ENCODE measurements around the gene CACNB2.
"Not testable (repeated sequence)": the region's sequence is repeated elsewhere in the genome, so short reads cannot be mapped to it uniquely, and the experiment has no call there.

CACNB2 gene

DNA sequence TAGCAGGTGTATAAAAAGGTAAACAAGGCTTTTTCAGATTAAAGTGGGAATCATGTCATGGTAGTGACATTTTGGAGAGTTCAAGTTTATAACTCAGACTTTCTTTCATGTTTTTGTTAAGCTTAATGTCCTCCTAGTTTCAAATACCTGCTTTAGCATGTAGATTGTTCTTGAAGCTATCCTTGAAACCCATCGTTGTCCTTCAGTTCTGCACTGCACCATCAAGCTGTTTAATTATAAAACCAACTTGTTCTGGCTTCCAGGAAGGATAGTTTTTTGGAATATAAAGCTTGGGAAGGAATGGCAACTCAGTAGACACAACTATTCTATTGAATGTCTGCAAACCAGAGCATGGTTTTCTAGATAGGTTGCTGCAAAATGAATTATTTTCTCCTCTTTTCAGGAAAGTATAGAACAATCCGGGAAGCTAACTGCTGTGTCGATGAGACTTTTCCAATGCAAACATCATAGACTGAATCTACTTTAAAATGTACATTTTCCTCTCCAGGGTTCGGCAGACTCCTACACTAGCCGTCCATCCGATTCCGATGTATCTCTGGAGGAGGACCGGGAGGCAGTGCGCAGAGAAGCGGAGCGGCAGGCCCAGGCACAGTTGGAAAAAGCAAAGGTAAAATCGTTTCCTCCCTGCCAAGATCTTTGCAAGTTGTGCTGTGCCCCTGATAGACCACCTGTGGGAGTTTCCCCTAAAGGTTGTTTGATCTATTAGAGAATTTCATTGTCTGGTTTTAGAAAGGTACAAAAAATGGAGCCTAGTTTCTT, 261.4 kb downstream of the CACNB2 start:
- DNase-seq (ENCODE audit: low spot score) = no peak

DNA sequence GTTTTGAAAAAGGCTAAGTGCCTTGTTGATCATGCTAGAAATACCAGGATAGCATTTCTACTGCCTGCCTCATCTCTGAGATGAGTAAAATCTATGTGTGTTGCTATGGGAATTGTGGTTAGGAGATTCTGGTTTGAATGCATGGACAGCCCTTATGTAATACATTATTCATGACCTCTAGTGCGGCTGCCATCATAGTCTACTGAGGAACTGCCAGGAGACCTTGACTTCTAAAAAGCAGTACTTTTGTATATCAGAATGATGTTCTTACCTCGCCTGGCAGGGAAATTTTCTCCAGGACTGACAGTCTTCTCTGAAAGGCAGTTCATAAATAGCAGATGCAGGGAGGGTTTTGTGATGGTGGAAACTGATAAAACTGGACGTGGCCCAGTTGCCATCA, 262.6 kb downstream of the CACNB2 start:
- DNase-seq (ENCODE audit: low spot score) = no peak

DNA sequence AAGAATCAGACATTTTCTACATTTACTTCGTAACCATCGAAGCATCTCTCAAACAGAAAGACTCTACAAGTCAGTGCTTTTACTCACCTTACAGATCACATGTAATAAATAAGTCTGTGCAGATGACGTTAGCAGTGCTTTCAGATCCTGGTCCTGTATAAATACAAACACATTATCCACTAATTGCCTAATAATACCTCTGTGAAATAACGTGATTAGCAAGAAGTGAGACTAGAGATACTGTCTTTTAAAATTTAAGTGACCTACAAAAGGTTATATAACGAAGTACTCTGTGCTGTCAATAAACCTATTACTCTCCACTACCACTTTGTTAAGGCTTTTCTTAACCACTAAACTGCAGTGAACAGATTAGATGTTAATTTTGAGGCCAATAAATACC, 264.3 kb downstream of the CACNB2 start:
- no peak for DNase-seq (ENCODE audit: low spot score)

DNA sequence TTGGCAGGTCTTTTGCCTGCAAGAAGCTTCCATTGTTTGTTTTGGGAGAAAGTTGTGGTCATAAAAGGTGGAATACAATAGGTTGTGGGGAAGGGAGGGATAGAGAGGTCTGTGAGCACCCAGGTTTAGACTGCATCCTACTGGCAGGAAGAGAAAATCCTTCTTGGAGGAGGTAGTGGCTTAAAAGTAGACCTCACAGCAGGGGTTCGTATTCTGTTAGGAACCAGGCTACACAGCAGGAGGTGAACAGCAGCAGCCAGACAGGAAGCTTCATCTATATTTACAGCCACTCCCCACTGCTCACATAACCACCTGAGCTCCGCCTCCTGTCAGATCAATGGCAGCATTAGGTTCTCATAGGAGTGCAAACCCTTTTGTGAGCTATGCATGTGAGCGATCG, 265.9 kb downstream of the CACNB2 start:
- no peak for DNase-seq (ENCODE audit: low spot score)

DNA sequence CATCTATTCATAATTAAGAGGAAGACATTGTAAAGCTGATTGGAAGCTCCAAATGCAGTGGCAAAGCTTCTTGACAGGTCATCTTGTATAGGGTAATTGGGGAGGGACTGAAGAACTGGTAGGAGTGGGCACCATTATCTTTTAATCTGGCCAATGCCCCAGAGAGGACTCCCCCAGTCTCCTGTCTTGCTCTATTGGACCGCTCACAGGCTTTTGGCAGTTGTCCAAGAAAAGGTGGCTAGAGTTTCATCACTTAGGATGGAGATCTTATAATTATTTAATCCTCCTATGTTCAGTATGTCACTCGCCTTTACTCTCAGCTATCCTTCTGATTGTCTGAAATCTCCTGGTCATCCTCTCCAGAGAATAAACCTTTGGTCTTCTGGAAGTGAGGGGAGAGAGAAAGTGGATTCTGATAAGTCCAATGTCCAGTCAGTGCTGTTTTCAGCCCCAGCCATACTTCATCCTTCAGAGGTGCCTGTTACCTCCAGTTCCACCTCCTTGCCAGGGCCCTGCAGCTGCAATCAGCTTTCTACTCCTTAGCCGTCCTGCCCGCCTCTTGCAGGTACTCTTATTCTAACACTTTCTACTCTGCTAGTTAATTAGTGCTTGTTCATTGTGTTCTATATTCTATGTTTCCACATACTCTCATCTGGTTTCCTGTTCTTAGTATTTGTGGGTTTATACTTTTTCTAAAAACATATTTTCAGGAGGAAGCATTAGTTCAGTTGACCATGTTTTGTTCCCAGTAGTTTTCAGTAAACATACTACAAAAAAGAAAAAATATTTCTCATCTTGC, 269.6 kb downstream of the CACNB2 start:
- no peak for DNase-seq (ENCODE audit: low spot score)

DNA sequence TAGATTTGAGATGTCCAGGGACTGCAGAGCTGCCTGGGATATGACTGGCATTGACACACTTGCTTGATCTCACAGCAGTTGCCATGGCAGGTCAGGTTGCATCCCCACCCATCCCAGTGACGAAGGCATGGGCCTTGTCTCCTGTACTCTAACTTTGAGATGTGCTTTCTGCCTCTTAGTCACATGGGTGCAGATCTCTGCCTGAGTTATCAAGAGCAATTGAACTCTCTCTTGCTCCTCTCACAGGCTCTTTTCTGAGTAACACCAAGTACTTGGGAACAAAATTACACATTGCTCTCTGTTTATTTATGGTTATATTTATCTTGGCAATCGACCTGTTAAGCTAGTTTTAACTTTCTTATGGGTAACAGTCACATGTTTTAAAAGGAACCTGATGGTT, 273.8 kb downstream of the CACNB2 start:
- DNase-seq (ENCODE audit: low spot score) = no peak

DNA sequence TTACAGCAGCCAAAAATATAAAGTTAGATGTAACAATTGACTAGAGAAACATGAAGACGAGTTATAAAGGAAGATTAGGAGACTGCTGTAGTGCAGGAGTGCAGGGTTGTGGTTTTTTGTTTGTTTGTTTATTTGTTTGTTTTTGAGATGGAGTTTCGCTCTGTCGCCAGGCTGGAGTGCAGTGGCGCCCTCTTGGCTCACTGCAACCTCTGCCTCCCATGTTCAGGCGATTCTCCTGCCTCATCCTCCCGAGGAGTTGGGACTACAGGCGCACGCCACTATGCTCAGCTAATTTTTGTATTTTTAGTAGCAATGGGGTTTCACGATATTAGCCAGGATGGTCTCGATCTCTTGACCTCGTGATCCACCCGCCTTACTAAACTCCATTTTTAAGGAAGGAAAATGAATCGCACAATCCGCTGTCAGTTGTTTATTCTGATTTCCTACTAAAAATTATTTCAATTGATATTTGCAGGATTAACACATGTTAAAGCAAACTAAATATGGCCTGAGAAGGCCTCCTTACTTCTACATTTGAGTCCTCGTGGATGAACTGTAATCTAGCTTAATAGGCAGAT, 277.8 kb downstream of the CACNB2 start:
- DNase-seq (ENCODE audit: low spot score) = no peak

DNA sequence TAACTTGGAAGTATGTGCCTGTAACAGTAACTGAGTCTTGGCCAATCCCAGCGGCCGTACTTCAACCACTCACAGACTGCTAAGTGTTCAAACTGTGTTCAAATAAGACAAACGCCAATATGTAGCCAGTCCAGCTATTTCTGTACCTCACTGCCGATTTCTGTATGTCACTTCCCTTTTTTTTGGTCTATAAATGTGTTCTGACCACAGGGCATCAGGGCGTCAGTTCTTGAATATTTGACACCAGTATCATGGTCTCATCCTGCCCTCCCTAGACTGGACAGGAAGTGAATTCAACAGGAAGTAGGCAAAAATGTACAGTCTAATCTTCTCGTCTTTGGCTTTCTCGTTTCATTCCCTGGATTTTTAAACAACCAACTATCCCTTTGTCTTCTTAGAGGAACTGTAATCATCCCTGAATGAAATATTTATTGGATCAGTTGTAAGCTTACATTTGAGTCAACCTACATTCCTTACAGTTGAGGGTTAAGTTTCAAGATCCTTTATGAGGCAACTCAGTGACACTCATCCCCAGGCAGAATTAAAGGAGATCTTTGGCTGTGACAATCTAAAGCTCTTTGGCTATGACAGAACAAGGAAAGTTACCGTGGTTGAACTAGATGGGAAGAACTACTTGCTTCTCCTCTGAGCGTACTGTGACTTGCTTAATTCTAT, 278.5 kb downstream of the CACNB2 start:
- DNase-seq (ENCODE audit: low spot score) = no peak

DNA sequence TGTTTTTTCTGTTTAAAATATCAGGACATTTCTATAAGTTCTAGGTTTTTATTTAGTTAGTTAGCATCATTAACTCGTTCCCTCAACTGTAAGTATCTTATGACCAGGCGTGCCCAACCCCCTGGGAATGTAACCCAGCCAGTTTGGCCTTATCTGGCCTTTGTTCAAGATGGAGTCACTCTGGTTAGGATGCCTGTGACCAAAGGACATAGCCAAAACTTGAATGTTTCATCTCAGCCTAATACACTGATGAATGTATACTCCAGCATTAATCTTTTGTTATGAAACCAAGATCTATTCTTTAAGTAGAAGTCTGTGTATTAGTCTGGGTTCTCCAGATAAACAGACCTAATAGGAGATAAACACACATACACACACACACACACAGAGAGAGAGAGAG, 279.7 kb downstream of the CACNB2 start:
- no peak for DNase-seq (ENCODE audit: low spot score)

DNA sequence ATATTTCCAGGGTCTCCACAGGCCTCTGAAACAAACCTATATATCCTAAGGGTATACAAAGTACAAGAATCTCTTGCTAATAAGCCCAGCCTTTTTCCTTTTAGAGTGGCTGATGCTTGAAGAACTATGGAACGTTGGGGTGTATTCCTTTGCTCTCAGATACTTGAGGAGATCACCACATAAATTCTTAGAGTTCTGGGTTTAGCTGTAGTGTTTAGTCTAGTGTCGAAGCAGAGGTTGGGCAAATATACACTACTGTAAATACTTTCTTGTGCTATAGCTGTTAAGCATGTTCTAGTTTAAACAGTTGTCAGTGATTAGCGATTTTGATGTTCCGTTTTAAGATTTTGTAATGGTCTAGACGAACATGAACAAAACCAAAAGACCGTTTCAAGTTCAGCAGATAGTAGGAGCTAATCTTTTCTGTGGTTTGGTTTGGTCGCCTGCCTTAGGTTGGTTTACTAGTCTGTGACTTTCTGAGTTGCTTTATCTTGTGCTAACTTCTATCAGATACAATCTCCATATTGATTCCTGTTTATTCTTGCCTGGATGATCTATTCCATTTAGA, 281.6 kb downstream of the CACNB2 start:
- no peak for DNase-seq (ENCODE audit: low spot score)

DNA sequence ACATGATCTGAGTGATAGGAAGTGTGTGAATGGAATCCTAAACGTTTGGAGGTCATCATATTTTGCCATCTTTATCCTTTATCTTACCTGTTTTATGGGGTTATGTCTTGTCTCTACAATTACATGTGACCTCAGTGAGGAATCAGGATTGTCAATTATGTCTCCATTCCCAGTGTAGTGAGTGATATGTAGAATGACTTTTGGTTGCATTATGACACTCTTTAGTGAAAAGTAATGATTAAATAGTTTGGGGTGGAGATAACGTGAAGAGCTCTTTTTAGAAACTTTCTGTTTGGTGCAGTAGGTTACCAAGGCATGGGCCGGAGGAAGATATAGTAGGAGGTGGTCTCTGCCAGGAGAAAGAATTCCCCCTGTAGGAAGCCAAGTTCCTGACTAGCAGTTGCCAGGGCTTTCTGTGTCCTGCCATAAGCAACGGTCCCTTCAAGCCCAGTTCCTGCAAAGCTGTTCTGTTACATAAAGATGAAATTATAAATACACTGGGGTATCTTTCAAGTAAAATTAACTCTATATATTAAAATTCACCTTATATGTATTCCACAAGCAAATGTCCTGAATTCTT, 282.9 kb downstream of the CACNB2 start:
- no peak for DNase-seq (ENCODE audit: low spot score)

DNA sequence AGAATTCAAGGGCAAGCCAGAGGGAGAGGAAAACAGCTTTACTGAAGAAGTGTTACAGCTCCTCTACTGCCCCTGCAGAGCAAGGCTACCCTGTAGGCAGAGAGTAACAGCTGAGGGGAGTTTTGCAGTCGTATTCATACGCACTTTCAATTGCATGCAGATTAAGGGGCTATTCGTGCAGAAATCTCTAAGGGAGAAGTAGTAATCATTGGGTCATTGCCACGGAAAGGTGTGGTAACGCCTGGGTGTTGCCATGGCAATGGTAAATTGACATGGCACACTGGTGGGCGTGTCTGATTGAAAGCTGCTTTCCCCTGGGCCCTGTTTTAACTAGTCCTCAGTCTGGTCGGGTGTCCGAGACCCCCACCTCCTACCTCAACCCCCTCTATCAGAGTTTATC, 284.0 kb downstream of the CACNB2 start:
- DNase-seq (ENCODE audit: low spot score) = no peak

DNA sequence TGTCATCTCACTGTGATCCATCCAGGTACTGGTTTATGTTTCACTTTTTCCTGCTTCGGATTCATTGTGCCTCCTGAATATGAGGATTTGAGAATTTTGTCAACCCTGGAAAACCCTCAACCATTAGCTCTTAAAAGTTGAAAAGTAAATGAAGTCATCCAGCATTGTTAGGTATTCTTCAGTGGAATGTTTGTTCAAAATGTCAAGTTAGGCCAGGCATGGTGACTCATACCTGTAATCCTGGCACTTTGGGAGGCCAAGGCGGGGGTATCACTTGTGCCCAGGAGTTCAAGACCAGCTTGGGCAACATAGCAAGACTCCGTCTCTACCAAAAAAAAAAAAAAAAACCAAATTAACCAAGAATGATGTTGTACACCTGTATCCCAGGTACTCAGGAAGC, 289.1 kb downstream of the CACNB2 start:
- no peak for DNase-seq (ENCODE audit: low spot score)

DNA sequence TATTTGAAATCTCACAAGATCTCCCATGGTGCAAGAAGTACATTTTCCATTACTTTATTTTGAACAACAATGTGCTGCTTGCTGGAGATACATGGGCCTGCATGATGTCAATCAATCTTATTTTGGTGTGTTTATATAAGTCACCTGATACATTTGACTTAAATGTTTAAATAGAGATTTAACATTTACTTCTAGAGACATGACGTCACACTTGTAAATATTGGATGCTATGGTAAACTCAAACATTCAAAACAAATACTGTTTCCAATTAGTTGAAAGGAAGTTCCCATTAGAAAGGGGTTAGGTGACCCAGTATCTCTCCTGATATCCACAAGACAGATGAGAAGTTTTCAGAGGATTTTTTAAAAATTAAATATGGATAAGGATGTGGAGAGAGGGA, 296.7 kb downstream of the CACNB2 start:
- no peak for DNase-seq (ENCODE audit: low spot score)

DNA sequence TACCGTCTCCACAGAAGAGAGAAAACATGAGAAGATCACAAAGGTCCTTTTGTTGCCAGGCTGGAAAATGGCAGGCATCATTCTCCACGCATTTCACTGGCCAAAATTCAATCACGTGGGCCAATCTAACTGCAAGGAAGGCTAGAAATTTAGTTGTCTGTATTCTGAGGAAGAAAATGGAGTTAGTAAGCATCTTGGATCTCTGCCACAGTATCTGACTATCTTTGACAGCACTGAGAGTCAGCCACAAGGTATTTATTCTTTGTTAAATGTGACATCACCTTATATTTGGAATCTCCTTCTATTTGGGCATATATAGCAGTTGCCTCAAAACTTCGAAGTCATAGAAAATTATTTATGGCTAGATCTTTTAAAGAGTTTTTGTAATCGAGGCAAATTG, 297.3 kb downstream of the CACNB2 start:
- DNase-seq (ENCODE audit: low spot score) = no peak

DNA sequence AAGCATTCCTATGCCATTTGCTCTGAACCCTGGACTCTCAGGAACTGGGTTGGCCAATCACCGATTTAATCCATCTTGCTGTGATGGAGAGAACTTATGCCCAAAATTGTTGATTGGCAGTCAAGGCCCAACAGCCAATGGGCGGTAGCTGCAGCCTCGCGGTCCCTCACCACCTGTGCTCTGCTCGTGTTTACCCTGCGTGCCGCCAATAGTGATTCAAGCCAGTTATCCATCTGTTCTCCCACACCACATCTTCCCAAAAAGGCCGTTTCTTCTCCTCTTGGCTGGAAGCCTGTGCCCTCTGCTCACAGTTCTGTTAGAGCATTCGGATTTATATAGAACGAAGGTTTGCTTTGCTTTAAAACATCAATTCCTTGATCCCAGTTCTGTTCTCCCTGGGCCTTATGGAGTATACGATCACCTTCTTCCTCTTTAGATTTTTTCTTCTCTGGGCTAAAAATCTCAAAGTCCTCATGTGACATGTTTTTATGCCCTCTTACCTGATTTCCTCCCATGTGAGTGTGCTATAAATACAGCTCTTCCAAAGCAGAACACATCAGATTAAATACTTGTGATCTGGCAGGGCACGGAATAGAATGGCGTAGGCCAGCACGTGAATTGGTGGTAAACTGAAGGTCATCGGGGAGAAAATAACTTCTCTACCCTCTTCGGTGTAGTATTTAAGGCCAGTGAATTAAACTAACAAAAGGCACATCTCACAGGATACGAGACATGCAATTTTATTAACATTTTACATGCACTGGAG, 298.3 kb downstream of the CACNB2 start:
- DNase-seq (ENCODE audit: low spot score) = no peak

DNA sequence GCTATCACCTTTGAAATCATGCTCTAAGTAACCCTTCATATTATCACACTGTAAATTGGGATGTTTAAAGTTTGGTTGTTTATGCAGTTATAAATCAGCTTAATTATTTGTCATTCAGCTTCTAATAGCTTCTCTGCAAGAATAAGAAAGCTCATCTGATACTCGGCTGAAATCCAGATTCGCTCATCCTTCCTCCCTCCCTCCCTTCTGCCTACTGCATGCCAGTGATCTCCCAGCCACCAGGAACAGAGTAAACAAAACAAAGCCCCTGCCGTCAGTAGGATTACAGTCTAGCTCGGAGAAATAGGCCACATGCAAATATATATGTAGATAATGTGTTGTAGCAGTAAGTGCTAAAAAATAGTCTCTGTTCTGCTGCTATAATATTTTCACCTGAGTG, 299.4 kb downstream of the CACNB2 start:
- no peak for DNase-seq (ENCODE audit: low spot score)

DNA sequence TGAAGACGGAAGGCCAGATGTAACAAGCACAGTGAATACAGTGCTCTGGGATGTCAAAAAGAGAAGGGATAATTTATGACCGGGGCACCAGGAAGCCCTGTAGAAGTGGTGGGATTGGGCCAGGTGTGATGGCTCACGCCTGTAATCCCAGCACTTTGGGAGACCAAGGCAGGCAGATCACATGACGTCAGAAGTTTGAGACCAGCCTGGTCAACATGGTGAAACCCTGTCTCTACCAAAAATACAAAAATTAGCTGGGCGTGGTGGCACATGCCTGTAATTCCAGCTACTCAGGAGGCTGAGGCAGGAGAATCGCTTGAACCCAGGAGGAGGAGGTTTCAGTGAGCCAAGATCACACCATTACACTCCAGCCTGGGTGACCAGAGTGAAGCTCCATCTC, 305.4 kb downstream of the CACNB2 start:
- not testable (repeated sequence) for DNase-seq (ENCODE audit: low spot score)

DNA sequence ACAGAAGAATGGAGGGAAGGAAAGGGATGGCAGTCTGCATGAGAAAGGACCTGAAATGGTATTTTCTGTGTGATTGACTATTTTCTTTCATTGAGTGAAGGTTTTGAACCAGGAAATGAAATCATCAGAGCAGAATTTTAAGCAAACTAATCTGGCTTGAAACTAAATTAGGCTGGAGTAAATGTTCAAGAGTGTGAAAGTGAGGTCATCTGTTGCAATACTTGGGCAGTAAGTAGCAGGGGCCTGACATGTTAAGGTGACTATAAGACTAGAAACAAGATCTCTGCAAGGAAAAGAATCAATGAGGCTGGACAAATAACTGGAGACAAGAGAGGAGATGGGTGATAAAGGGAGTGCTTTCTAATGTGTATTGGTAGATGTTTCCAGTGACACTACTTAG, 306.0 kb downstream of the CACNB2 start:
- no peak for DNase-seq (ENCODE audit: low spot score)

DNA sequence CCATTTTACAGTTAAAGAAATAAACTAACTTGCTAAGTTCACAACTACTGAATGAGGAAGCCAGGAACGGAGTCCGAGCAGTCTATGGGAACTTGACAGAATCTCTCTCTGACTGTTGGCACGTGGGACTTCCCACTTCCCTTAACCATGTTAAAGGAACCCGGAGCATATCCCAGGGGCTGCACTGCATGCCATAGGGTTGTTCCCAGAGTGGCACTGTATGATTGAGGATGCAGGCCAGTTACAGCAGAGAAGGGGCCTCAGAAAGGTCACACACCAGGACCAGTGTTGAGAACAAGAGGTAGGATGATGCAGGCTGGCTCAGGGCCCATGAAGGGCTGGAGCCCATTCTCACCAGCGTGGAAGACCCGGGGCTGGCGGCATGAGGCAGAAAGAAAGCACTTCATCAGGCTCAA, 309.4 kb downstream of the CACNB2 start:
- DNase-seq (ENCODE audit: low spot score) = no peak

DNA sequence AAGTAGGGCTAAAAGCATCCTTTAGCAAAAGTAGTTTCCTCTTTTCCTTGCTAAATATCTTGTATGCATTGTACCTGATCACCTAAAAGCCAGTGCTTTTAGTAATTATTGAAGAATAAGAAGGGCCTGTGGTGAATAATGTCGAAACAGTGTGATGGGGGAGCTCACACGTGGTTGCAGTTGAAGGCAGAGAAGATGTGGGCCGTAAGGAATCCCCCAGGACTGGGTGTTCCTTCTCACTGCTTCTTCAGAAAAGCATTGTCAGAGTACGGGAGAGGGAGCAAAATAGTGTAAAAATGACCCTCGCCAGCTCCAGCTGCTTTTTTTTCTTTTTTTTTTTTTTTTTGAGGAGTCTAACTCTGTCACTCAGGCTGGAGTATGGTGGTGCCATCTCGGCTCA, 310.1 kb downstream of the CACNB2 start:
- no peak for DNase-seq (ENCODE audit: low spot score)

All from germinal center (tissue), 1 donor.